Liver (tissue), 9 donors: Measurements from ENCODE around the gene RPTOR. TPM values are rescaled to one million over a fixed set of nuclear protein-coding genes. Genes with fewer than 3 reads are reported as not detected.

Experiments used
- DNase-seq: peaks from one replicate; pipeline ENCODE4 v3.0.0-alpha.2; 2017; ENCODE audit warnings: low spot score
- H3K27ac ChIP-seq, 2 donors: one replicate each; pipeline ENCODE4 v1.7.0; 2013; ENCODE audit warnings: inconsistent platforms in 2 of 2, low read length in 2 of 2, control low read depth in 1 of 2, low read depth in 1 of 2, mild to moderate bottlenecking in 1 of 2
- H3K27me3 ChIP-seq, 4 donors: one replicate each; pipeline versions ENCODE4 v1.6.1 to v1.7.0; 2013; ENCODE audit warnings: low read length in 3 of 4, inconsistent platforms in 1 of 4, mild to moderate bottlenecking in 1 of 4, moderate library complexity in 1 of 4; ENCODE audit not compliant: control insufficient read depth in 4 of 4, insufficient read depth in 4 of 4
- H3K36me3 ChIP-seq, 4 donors: one replicate each; pipeline versions ENCODE4 v1.6.1 to v1.7.0; 2013; ENCODE audit warnings: low read length in 3 of 4, mild to moderate bottlenecking in 3 of 4, low read depth in 1 of 4, moderate library complexity in 1 of 4; ENCODE audit not compliant: control insufficient read depth in 4 of 4, insufficient read depth in 3 of 4
- H3K4me1 ChIP-seq, 4 donors: one replicate each; pipeline versions ENCODE4 v1.6.1 to v1.7.0; 2013; ENCODE audit warnings: low read length in 3 of 4, mild to moderate bottlenecking in 3 of 4, moderate library complexity in 1 of 4; ENCODE audit not compliant: control insufficient read depth in 4 of 4, insufficient read depth in 4 of 4
- H3K4me3 ChIP-seq, 3 donors: one replicate each; pipeline versions ENCODE4 v1.6.1 to v1.7.0; 2013; ENCODE audit warnings: low read length in 3 of 3, control low read depth in 1 of 3, low read depth in 1 of 3, mild to moderate bottlenecking in 1 of 3
- H3K9ac ChIP-seq, 2 donors: one replicate each; pipeline ENCODE4 v1.7.0; 2013; ENCODE audit warnings: low read length in 2 of 2, mild to moderate bottlenecking in 2 of 2, moderate library complexity in 2 of 2, control low read depth in 1 of 2, low read depth in 1 of 2
- H3K9me3 ChIP-seq, 4 donors: one replicate each; pipeline versions ENCODE4 v1.6.1 to v1.7.0; 2013; ENCODE audit warnings: low read length in 3 of 4; ENCODE audit not compliant: control insufficient read depth in 4 of 4
- ATF3 ChIP-seq: IDR thresholded peaks from 2 replicates; pipeline ENCODE4 v1.6.1; 2016; ENCODE audit warnings: antibody characterized with exemption
- CTCF ChIP-seq: fragments of 150-350 bp; IDR thresholded peaks from 2 replicates; pipeline ENCODE4 v1.5.1; 2017; ENCODE audit warnings: improper control_type of control experiment, low read depth, low read length; ENCODE audit not compliant: missing input control
- EGR1 ChIP-seq, 2 donors: IDR thresholded peaks; 2 replicates each; pipeline ENCODE4 v1.6.1; 2016 to 2018; ENCODE audit warnings: antibody characterized with exemption in 2 of 2, low read depth in 2 of 2
- FOXA1 ChIP-seq: IDR thresholded peaks from 2 replicates; pipeline ENCODE4 v1.6.1; 2016; ENCODE audit warnings: antibody characterized with exemption
- FOXA2 ChIP-seq: IDR thresholded peaks from 2 replicates; pipeline ENCODE4 v1.6.1; 2016; ENCODE audit warnings: antibody characterized with exemption
- GABPA ChIP-seq, 2 donors: IDR thresholded peaks in 1 of 2; conservative IDR thresholded peaks in 1 of 2; 2 replicates each; pipeline ENCODE4 v1.6.1; 2016; ENCODE audit warnings: antibody characterized with exemption in 2 of 2, mild to moderate bottlenecking in 1 of 2, moderate library complexity in 1 of 2
- HNF4A ChIP-seq, 2 donors: conservative IDR thresholded peaks; 2 replicates each; pipeline ENCODE4 v1.6.1; 2016; ENCODE audit warnings: antibody characterized with exemption in 2 of 2, mild to moderate bottlenecking in 2 of 2
- HNF4G ChIP-seq: IDR thresholded peaks from 2 replicates; pipeline ENCODE4 v1.6.1; 2016; ENCODE audit warnings: antibody characterized with exemption
- JUND ChIP-seq, 2 donors: IDR thresholded peaks; 2 replicates each; pipeline ENCODE4 v1.6.1; 2016; ENCODE audit warnings: antibody characterized with exemption in 2 of 2
- MAX ChIP-seq: IDR thresholded peaks from 2 replicates; pipeline ENCODE4 v1.6.1; 2016; ENCODE audit warnings: antibody characterized with exemption
- NR2F2 ChIP-seq: IDR thresholded peaks from 2 replicates; pipeline ENCODE4 v1.6.1; 2016; ENCODE audit warnings: antibody characterized with exemption
- RAD21 ChIP-seq, 2 donors: IDR thresholded peaks; 2 replicates each; pipeline ENCODE4 v1.6.1; 2016; ENCODE audit warnings: antibody characterized with exemption in 2 of 2, mild to moderate bottlenecking in 2 of 2
- RXRA ChIP-seq, 2 donors: IDR thresholded peaks; 2 replicates each; pipeline ENCODE4 v1.6.1; 2017 to 2018; ENCODE audit warnings: antibody characterized with exemption in 2 of 2, mild to moderate bottlenecking in 1 of 2
- SP1 ChIP-seq: IDR thresholded peaks from 2 replicates; pipeline ENCODE4 v1.6.1; 2018; ENCODE audit warnings: antibody characterized with exemption, mild to moderate bottlenecking
- TAF1 ChIP-seq: conservative IDR thresholded peaks from 2 replicates; pipeline ENCODE4 v1.6.1; 2016; ENCODE audit warnings: antibody characterized with exemption, mild to moderate bottlenecking
- YY1 ChIP-seq: IDR thresholded peaks from 2 replicates; pipeline ENCODE4 v1.6.1; 2016; ENCODE audit warnings: antibody characterized with exemption, mild to moderate bottlenecking
- WGBS: extraction: QIAGEN DNeasy Blood & Tissue Kit; methylation state at CpG from one replicate; pipeline ENCODE4 v1.1.7; 2013; 5-methylcytosine and 5-hydroxymethylcytosine counted together
- polyA plus RNA-seq, 2 donors: library from polyadenylated mRNA; stranded (reverse) in 1 of 2; unstranded in 1 of 2; fragments of 200-250 nt in 1 of 2; fragments of >200 nt in 1 of 2; fragmentation: Nextera tagmentation in 1 of 2; extraction: Ambion mirVana in 1 of 2; gene quantifications; one replicate each; pipeline versions ENCODE4 v1.2.1 to v1.2.3, GENCODE V29; 2013 to 2015
- total RNA-seq, 2 donors: library from RNA; depleted of rRNA; stranded (reverse); fragments of >200 nt; gene quantifications; one replicate each; pipeline ENCODE4 v1.2.3, GENCODE V29; 2014
- TF ChIP-seq, protein P1 (sequence below): IDR thresholded peaks from 2 replicates; pipeline ENCODE4 v1.6.1; 2016; ENCODE audit warnings: antibody characterized with exemption, mild to moderate bottlenecking
- TF ChIP-seq, protein P2 (sequence below): IDR thresholded peaks from 2 replicates; pipeline ENCODE4 v1.6.1; 2016; ENCODE audit warnings: antibody characterized with exemption
- donor health status: healthy.
- donor health status: healthy.
- donor health status: healthy.
- donor health status: healthy.
- donor health status: healthy.

RPTOR gene
- total and polyA plus RNA-seq, 4 donors, result 4.8 to 25.4 (median 11.6) TPM

DNA sequence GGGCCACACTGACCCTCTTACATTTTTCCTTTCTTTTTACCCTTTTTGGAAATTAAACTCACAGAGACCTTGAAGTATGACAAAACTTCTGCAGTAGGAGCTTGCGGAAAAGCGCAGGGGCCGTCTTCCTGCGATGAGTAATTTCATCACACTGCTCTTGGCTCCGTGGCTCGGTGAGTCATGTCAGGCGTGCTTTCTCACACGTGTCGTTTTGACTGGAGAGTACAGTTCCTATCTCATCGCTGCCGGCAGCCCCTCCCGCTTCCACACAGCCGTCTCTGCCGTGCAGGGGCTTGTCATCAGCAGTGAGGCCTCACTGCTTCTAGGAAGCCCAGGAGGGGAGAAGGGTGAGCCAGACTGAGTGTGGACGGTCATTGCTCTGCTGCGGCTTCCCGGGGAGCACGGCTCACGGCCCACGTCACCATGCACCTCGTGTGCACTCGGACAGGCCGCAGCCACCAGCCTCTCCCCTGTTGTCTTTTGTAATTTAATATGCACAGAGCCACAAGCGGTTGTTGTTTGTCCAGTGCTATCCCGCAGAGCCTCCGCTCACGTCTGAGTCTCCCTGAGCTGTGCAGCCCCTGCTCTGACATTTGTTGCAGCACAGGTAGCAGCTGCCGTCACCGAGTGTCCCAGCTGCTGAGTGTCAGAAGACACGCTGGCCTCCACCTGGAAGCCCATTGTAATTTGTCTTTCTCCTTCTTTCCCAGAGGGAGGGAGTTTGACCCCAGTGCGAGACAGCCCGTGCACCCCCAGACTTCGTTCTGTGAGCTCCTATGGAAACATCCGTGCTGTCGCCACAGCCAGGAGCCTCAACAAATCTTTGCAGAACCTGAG is 347.6 kb downstream of the RPTOR start (continued):
- TF ChIP-seq, protein P1, sequence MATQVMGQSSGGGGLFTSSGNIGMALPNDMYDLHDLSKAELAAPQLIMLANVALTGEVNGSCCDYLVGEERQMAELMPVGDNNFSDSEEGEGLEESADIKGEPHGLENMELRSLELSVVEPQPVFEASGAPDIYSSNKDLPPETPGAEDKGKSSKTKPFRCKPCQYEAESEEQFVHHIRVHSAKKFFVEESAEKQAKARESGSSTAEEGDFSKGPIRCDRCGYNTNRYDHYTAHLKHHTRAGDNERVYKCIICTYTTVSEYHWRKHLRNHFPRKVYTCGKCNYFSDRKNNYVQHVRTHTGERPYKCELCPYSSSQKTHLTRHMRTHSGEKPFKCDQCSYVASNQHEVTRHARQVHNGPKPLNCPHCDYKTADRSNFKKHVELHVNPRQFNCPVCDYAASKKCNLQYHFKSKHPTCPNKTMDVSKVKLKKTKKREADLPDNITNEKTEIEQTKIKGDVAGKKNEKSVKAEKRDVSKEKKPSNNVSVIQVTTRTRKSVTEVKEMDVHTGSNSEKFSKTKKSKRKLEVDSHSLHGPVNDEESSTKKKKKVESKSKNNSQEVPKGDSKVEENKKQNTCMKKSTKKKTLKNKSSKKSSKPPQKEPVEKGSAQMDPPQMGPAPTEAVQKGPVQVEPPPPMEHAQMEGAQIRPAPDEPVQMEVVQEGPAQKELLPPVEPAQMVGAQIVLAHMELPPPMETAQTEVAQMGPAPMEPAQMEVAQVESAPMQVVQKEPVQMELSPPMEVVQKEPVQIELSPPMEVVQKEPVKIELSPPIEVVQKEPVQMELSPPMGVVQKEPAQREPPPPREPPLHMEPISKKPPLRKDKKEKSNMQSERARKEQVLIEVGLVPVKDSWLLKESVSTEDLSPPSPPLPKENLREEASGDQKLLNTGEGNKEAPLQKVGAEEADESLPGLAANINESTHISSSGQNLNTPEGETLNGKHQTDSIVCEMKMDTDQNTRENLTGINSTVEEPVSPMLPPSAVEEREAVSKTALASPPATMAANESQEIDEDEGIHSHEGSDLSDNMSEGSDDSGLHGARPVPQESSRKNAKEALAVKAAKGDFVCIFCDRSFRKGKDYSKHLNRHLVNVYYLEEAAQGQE, result no peak
- no peak for TF ChIP-seq SP1
- no peak for TF ChIP-seq GABPA (IDR thresholded peaks at IDR 0.05 in 1 of 2, conservative IDR thresholded peaks at IDR 0.05 in 1 of 2)
- TF ChIP-seq FOXA2, result no peak
- TF ChIP-seq HNF4G, result no peak
- no peak for TF ChIP-seq YY1
- TF ChIP-seq EGR1 (IDR thresholded peaks at IDR 0.05; ENCODE audit: low read depth in 2 of 2), result no peak
- TF ChIP-seq RXRA (IDR thresholded peaks at IDR 0.05), result no peak

DNA sequence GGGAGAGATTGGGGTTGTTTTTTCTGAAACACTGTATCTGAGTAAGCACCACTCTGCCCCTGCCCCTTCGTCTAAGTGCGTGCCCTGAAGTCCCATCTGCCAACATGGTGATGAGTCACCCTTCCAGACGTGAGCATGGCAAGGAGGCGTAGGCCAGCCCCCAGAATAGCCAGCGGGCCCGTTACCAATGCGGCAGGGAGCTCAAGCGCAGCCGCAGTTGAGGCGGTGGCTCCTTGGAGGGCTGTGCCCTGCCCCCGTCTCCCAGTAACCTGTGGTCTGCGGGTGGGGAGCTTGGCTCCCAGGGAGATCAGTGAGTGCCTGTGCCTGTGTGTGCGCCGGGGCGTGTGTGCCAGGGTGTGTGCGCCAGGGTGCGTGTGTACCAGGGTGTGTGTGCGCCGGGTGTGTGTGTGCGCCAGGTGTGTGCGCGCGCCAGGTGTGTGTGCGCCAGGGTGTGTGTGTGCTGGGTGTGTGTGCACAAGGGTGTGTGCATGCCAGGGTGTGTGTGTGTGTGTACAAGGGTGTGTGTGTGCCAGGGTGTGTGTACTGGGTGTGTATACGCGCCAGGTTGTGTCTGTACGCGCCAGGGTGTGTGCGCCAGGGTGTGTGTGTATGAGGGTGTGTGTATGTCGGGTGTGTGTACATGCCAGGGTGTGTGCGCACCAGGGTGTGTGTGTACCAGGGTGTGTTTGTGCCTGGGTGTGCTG is 348.4 kb downstream of the RPTOR start:
- no peak overlapping the region for H3K4me3 ChIP-seq
- no peaks in the 10 kb centered on the region for H3K9me3 ChIP-seq
- no peaks in the 10 kb centered on the region for H3K27me3 ChIP-seq
- no peak for DNase-seq
- no peak overlapping the region for H3K9ac ChIP-seq
- 91% methylated on average over 31 of the region's 31 CpGs for WGBS
- H3K4me1 ChIP-seq, result no peaks in the 10 kb centered on the region
- no peak for TF ChIP-seq SP1
- TF ChIP-seq RXRA (IDR thresholded peaks at IDR 0.05), result no peak
- no peak for TF ChIP-seq GABPA (IDR thresholded peaks at IDR 0.05 in 1 of 2, conservative IDR thresholded peaks at IDR 0.05 in 1 of 2)
- TF ChIP-seq, protein P1, result no peak
- no peak for TF ChIP-seq NR2F2
- no peak for TF ChIP-seq TAF1
- no peak for TF ChIP-seq HNF4G
- TF ChIP-seq FOXA2, result no peak
- no peak for TF ChIP-seq RAD21 (IDR thresholded peaks at IDR 0.05)
- TF ChIP-seq CTCF, result no peak
- no peak for TF ChIP-seq EGR1 (IDR thresholded peaks at IDR 0.05; ENCODE audit: low read depth in 2 of 2)
- no peak for TF ChIP-seq ATF3
- TF ChIP-seq, protein P2, sequence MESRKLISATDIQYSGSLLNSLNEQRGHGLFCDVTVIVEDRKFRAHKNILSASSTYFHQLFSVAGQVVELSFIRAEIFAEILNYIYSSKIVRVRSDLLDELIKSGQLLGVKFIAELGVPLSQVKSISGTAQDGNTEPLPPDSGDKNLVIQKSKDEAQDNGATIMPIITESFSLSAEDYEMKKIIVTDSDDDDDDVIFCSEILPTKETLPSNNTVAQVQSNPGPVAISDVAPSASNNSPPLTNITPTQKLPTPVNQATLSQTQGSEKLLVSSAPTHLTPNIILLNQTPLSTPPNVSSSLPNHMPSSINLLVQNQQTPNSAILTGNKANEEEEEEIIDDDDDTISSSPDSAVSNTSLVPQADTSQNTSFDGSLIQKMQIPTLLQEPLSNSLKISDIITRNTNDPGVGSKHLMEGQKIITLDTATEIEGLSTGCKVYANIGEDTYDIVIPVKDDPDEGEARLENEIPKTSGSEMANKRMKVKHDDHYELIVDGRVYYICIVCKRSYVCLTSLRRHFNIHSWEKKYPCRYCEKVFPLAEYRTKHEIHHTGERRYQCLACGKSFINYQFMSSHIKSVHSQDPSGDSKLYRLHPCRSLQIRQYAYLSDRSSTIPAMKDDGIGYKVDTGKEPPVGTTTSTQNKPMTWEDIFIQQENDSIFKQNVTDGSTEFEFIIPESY, result no peak
- TF ChIP-seq YY1, result no peak
- no peak for TF ChIP-seq FOXA1
- TF ChIP-seq MAX, result no peak
- TF ChIP-seq JUND (IDR thresholded peaks at IDR 0.05), result no peak
- no peak for TF ChIP-seq HNF4A (conservative IDR thresholded peaks at IDR 0.05)
- H3K27ac ChIP-seq, result no peak overlapping the region
- peaks cover 7 to 32% (median 11%) of the 10 kb centered on the region in 4 donors for H3K36me3 ChIP-seq
